Measurements from ENCODE around the gene TBC1D5. TPM values are rescaled to one million over a fixed set of nuclear protein-coding genes. Genes with fewer than 3 reads are reported as not detected.

Gene TBC1D5
- total and polyA plus RNA-seq, 2 of the 4 experiments (the other 2 are of a cell fraction) = 16.4 to 57.0 TPM

DNA sequence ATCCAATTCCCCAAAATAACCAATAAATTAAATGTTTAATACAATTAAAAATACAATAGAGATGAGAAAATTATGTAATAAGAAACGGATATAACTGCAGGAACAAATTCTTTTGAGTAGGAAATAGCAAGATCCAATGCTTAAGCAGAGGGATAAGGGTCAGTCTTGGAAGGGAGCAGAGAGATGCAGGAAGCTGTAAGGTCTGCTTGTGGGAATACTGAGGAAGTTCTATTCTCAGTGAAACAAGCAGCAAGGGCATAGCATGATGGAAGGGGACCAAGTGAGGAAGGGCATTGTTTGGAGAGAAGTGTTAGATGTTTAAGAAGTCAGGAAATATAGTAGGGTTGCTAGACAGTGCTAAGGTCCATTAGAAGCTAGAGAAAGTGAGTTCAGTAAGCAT is 409.0 kb downstream of the TBC1D5 start:
- H3K14ac ChIP-seq (replicated peaks; ENCODE audit: low read depth, low read length) = no peak overlapping the region
- no peak overlapping the region for H3K9ac ChIP-seq (ENCODE audit: low read depth, low read length)
- ChIA-PET POLR2A (ENCODE audit: unreplicated experiment) (no interaction called here), CTCF (no interaction called here)
- no peak overlapping the region for H3K23ac ChIP-seq (ENCODE audit: low read depth, low read length)
- H4K20me1 ChIP-seq (ENCODE audit: insufficient read depth, low read length) = no peaks in the 10 kb centered on the region
- intact Hi-C loops (cut with micrococcal nuclease) = no loop called here
- no peak overlapping the region for H2BK120ac ChIP-seq (ENCODE audit: low read depth, low read length)
- H3K4me2 ChIP-seq (ENCODE audit: low read depth, low read length) = no peak overlapping the region
- DNase-seq (no peak), ATAC-seq (ENCODE audit: low read depth) (no peak)
- H3K9me1 ChIP-seq (ENCODE audit: insufficient read depth, low read length) = no peaks in the 10 kb centered on the region
- in situ Hi-C loops (cut with MboI; ENCODE audit: low sequenced_read_pairs) = no loop called here
- H2BK5ac ChIP-seq (ENCODE audit: low read depth, low read length, poor library complexity, severe bottlenecking) = no peak overlapping the region
- no peak overlapping the region for H3K27ac ChIP-seq (ENCODE audit: insufficient read depth, low read length)
- no peak overlapping the region for H3K4me3 ChIP-seq (ENCODE audit: insufficient read depth, low read depth, low read length)
- H4K8ac ChIP-seq (ENCODE audit: low read depth in 2 of 2, low read length in 2 of 2) = no peak overlapping the region
- H3K9me3 ChIP-seq (ENCODE audit: control insufficient read depth, insufficient read depth, low read length) = no peaks in the 10 kb centered on the region
- no CpG with 5 or more reads among the region's 1 CpG for WGBS, 2 experiments (ENCODE audit: extremely low coverage in 2 of 2, insufficient read length in 1 of 2)
- no peak overlapping the region for H3K56ac ChIP-seq (ENCODE audit: extremely low read depth, insufficient read depth, low read length)
- H2BK20ac ChIP-seq (ENCODE audit: low read depth, low read length) = no peak overlapping the region
- no peak overlapping the region for H2BK15ac ChIP-seq (ENCODE audit: low read depth, low read length)
- no peak overlapping the region for H4K91ac ChIP-seq (ENCODE audit: insufficient read depth, low read depth, low read length)
- no peaks in the 10 kb centered on the region for H3K36me3 ChIP-seq (ENCODE audit: control insufficient read depth, insufficient read depth, low read length)
- H3K18ac ChIP-seq (ENCODE audit: low read depth, low read length) = no peak overlapping the region
- TF ChIP-seq RFX5 (IDR thresholded peaks at IDR 0.05; ENCODE audit: low read depth, low read length) (no peak), SMC3 (IDR thresholded peaks at IDR 0.05; ENCODE audit: low read depth, low read length) (no peak), RCOR1 (IDR thresholded peaks at IDR 0.05; ENCODE audit: insufficient replicate concordance, low read length) (no peak)
- TF ChIP-seq, protein P1, sequence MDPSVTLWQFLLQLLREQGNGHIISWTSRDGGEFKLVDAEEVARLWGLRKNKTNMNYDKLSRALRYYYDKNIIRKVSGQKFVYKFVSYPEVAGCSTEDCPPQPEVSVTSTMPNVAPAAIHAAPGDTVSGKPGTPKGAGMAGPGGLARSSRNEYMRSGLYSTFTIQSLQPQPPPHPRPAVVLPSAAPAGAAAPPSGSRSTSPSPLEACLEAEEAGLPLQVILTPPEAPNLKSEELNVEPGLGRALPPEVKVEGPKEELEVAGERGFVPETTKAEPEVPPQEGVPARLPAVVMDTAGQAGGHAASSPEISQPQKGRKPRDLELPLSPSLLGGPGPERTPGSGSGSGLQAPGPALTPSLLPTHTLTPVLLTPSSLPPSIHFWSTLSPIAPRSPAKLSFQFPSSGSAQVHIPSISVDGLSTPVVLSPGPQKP (IDR thresholded peaks at IDR 0.05; ENCODE audit: borderline replicate concordance, low read depth, low read length) = no peak
- BruUV-seq (replicated peaks) = no TSS peak
- no peak overlapping the region for H4K5ac ChIP-seq (ENCODE audit: low read depth, low read length)
- no peak overlapping the region for H2AK5ac ChIP-seq (ENCODE audit: low read depth, low read length)
- H3K27me3 ChIP-seq (ENCODE audit: control insufficient read depth, insufficient read depth, low read length) = no peaks in the 10 kb centered on the region
- H3K4me1 ChIP-seq (ENCODE audit: control insufficient read depth, insufficient read depth, low read length) = no peaks in the 10 kb centered on the region
- H3K4ac ChIP-seq (ENCODE audit: low read depth, low read length) = no peak overlapping the region
- dilution Hi-C loops (cut with HindIII; ENCODE audit: low sequenced_read_pairs, unreplicated experiment) = no loop called here
- no peaks in the 10 kb centered on the region for H3K79me1 ChIP-seq (ENCODE audit: low read depth in 1 of 2, low read length in 2 of 2)
- no peak overlapping the region for H2AFZ ChIP-seq (replicated peaks; ENCODE audit: low read length, poor library complexity)
- H2AK9ac ChIP-seq (replicated peaks; ENCODE audit: low read depth, low read length, poor library complexity) = no peak overlapping the region

Measured in IMR-90 (cell line).